GM20431 (cell line): ENCODE data around the gene EFEMP1.

ENCODE experiments used
- in situ Hi-C: fragments of 300-500 bp; cut with MseI, MboI; formaldehyde crosslinking; loops from one replicate; pipeline ENCODE4 v1.15.0; 2020; ENCODE audit warnings: low sequenced_read_pairs; ENCODE audit not compliant: unreplicated experiment

Gene EFEMP1

GRCh38 chr2:55875434-55876135 lies 48.0 kb downstream of the EFEMP1 start:
- in situ Hi-C loops = no loop called here

- in situ Hi-C loops = no loop called here
Observed at GRCh38 chr2:55874338-55874737, 49.2 kb downstream of the EFEMP1 start.

GRCh38 chr2:55871637-55872036 lies 51.9 kb downstream of the EFEMP1 start:
- in situ Hi-C loops = no loop called here

GRCh38 chr2:55869637-55870325 lies 53.8 kb downstream of the EFEMP1 start:
- in situ Hi-C loops = no loop called here

GRCh38 chr2:55865096-55865835 lies 58.3 kb downstream of the EFEMP1 start:
- in situ Hi-C loops = no loop called here

- in situ Hi-C loops = no loop called here
Observed at GRCh38 chr2:55864351-55865084, 59.1 kb downstream of the EFEMP1 start.

- in situ Hi-C loops = no loop called here
Observed at GRCh38 chr2:55862673-55863390, 60.8 kb downstream of the EFEMP1 start.

GRCh38 chr2:55862246-55862645 lies 61.3 kb downstream of the EFEMP1 start:
- in situ Hi-C loops = no loop called here

GRCh38 chr2:55861733-55862132 lies 61.8 kb downstream of the EFEMP1 start:
- in situ Hi-C loops = no loop called here

- in situ Hi-C loops = no loop called here
Observed at GRCh38 chr2:55860832-55861231, 62.8 kb downstream of the EFEMP1 start.

- in situ Hi-C loops = no loop called here
Observed at GRCh38 chr2:55859875-55860274, 63.7 kb downstream of the EFEMP1 start.

GRCh38 chr2:55857766-55858165 lies 65.8 kb downstream of the EFEMP1 start:
- in situ Hi-C loops = no loop called here

- in situ Hi-C loops = no loop called here
Observed at GRCh38 chr2:55856936-55857335, 66.6 kb downstream of the EFEMP1 start.

GRCh38 chr2:55848096-55848495 lies 75.5 kb downstream of the EFEMP1 start:
- in situ Hi-C loops = no loop called here

- in situ Hi-C loops = no loop called here
Observed at GRCh38 chr2:55846426-55846825, 77.2 kb downstream of the EFEMP1 start.

- in situ Hi-C loops = no loop called here
Observed at GRCh38 chr2:55844986-55845385, 78.6 kb downstream of the EFEMP1 start.

GRCh38 chr2:55843994-55844345 lies 79.6 kb downstream of the EFEMP1 start:
- in situ Hi-C loops = no loop called here

- in situ Hi-C loops = no loop called here
Observed at GRCh38 chr2:55843096-55843993, 80.2 kb downstream of the EFEMP1 start.

GRCh38 chr2:55842046-55842445 lies 81.5 kb downstream of the EFEMP1 start:
- in situ Hi-C loops = no loop called here
